ENCODE results near the gene NSG1.
A peak's percentile ranks its signal among the peaks of the same experiment; 100 is the strongest.
"Not testable (repeated sequence)": the region's sequence is repeated elsewhere in the genome, so short reads cannot be mapped to it uniquely, and the experiment has no call there.

The NSG1 gene

GRCh38 chr4:4416981-4417380 is 30.1 kb downstream of the NSG1 start:
- DNase-seq (ENCODE audit: low read depth) = no peak

GRCh38 chr4:4417886-4418285 is 31.0 kb downstream of the NSG1 start:
- no peak for DNase-seq (ENCODE audit: low read depth)

GRCh38 chr4:4418676-4419390 is 31.9 kb downstream of the NSG1 start:
- no peak for DNase-seq (ENCODE audit: low read depth)

GRCh38 chr4:4419896-4420295 is 33.0 kb downstream of the NSG1 start:
- DNase-seq (ENCODE audit: low read depth) = no peak

DNA sequence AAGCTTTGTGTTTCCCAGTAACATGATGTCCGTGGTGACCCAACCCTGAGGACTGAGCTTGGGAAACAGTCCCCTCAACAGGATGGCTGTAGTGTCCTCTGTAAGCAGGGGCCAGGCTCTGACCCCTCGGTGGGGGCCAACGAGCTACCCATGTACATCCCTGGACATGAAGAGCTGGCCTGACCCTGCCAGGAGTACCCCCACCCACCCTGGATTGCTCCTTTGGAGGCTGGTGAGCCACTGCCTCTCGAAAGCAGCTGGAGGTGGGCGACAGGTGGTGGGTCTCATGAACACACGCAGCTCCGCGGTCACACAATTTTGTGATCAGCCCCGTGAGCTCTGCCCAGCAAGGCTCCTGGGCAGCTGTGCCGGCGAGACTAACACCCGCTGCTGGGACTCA is 33.5 kb downstream of the NSG1 start:
- DNase-seq (ENCODE audit: low read depth) = no peak

DNA sequence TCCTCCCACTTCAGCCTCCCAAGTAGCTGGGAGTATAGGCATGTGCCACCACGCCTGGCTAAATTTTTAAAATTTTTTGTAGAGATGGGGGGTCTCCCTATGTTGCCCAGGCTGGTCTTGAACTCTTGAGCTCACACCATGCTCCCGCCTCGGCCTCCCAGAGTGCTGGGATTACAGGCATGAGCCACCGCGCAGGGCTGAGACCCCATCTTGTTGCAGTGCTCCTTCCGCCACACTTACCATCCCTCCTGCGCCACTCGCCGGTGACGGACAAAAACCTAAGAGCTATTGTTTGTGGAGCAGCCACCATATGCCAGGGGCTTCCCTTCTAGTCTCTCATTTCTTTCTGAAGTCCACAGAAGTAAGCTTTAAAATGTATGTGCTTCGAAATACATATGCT is 34.5 kb downstream of the NSG1 start:
- no peak for DNase-seq (ENCODE audit: low read depth)

- DNase-seq (ENCODE audit: low read depth) = not testable (repeated sequence)
These were observed 35.2 kb downstream of the NSG1 start for GRCh38 chr4:4422117-4422516.

DNA sequence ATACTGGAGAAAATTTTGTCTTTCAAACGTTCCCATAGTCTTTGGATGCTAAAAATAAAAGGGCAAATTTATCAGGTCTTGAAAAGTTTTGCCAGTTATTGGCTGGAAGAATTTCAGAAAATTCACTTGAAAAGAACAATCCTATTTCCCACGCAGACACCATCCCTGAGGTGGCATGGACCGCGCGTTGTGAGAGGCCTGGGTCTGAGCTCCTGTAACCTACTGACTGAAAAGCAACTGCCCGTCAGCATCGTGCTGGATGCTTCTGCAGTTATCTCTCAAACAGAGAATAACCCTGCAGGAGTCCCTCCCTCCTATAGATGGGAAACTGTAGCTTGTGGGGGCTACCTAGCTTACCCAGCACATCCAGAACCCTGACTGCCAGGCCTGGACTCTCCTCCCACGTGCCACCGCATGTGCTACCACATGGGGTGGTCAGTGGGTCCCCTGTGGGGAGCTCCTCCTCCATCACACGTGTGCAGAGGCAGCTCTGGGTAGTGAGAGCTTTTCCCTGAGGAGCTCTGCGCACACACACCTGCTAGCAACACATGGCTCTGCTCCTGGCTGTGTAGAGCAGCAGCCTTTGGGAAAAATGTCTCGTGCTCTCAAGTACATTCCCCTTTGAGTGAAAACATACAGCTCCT is 36.1 kb downstream of the NSG1 start:
- no peak for DNase-seq (ENCODE audit: low read depth)

DNA sequence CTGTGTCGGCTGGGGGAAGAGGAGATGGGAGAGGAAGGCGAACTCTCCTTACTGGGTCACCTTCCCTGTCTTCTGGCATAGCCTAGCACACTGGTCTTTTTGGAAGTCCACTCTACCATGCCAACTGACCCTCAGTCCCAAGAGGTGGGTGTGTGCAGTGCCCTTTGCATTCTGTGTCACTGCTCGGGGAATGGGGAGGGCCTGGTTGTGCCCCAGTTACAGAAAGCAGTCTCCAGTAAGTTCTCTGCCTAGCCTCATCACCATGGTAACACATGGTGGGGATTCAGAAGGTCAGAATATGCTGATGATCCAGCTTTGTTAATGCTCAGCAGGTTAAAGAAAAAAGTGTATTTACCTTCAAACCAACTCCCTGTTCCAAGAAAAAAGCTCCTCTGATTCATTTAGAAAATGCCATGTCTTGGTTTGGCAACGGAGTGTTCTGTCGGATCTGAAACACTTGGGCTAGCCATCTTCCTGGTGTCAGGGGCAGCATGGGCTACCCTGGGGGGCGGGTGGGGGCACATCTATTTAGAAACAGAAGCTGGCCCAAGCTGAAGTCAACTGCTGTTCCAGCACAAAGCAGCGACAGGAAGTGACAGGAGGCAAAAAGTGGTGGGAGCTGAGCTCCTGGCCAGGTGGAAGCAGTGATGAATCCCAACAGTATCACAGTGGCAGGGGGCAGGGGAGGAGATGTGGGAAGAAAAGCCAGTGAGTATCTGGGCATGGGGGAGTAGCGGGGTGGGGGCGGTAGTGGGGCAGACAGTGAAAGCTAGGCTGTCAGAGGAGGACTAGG is 37.0 kb downstream of the NSG1 start:
- no peak for DNase-seq (ENCODE audit: low read depth)

DNA sequence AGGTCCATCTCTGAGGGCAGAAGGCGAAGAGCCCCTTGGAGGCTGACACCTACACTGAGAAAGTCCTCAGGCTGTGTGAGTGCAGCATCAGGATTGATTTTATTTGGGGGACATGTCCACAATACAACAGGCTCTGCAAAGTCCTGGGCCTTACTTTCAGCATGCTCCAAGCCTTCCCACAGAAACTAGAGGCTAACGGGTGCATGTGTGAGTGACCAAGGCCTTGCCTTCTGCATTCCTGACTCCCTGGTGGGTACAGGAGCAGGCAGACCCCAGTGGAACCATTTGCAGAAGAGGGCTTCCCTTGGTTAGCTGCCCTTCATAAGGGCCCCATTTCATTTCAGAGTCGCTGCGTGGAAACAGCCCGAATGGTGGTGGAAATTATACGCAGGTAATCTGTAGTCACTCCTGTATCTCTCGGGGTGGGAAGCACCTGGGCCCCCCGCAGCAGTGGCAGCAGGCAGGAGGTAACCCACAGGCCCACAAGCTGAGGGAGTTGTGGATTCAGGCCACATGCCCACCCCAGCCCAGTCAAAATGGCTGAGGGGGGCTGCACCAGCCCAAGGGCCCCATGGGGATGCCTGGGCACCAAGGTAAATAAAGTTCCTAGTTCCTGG is 37.7 kb downstream of the NSG1 start:
- no peak for DNase-seq (ENCODE audit: low read depth)

GRCh38 chr4:4425119-4425690 is 38.3 kb downstream of the NSG1 start:
- no peak for DNase-seq (ENCODE audit: low read depth)

DNA sequence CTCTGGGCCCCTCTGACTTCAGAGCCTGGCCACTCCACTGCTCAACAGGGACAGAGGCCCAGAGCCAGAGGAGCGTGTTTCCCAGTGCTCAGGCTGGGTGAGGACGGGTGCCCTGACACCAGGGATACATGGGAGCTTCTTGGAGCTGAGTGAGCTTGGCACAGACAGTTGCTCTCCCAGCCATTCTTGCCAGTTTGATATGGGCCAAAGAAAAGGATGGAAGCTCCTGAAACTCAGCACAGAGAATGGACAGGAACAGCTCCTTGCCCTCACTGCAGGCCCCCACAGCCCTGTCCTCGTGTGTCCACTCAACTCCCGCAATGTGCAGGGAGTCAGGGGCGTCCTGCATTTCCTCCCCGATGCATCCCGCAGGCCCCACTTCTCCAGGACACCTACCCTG is 38.8 kb downstream of the NSG1 start:
- DNase-seq (ENCODE audit: low read depth) = no peak

GRCh38 chr4:4426511-4427120 is 39.7 kb downstream of the NSG1 start:
- DNase-seq (ENCODE audit: low read depth) = no peak

GRCh38 chr4:4427121-4427870 is 40.4 kb downstream of the NSG1 start:
- no peak for DNase-seq (ENCODE audit: low read depth)

DNA sequence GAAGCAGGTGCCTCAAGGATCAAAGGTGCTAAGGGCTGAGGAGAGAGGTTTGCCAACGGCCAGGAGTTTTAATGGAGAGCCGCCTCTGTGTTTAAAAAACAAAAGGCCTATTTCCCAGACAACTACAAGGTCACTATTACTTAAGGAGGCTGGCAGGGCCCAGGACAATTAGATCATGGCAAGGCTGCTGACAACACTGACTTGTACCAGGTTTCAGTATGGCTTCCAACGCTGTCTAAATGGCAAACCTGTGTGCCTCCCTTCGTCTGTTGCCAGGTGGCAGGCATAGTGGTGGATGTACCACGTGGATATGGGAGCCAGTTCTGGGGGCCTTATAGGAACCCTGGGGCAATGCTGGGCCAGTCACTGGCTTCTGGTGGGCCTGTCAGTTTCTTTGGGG is 41.0 kb downstream of the NSG1 start:
- no peak for DNase-seq (ENCODE audit: low read depth)

- no peak for DNase-seq (ENCODE audit: low read depth)
These were observed 42.3 kb downstream of the NSG1 start for GRCh38 chr4:4428966-4429875.

- DNase-seq (ENCODE audit: low read depth) = peak; percentile 18
These were observed 43.7 kb downstream of the NSG1 start for GRCh38 chr4:4430492-4431195.

DNA sequence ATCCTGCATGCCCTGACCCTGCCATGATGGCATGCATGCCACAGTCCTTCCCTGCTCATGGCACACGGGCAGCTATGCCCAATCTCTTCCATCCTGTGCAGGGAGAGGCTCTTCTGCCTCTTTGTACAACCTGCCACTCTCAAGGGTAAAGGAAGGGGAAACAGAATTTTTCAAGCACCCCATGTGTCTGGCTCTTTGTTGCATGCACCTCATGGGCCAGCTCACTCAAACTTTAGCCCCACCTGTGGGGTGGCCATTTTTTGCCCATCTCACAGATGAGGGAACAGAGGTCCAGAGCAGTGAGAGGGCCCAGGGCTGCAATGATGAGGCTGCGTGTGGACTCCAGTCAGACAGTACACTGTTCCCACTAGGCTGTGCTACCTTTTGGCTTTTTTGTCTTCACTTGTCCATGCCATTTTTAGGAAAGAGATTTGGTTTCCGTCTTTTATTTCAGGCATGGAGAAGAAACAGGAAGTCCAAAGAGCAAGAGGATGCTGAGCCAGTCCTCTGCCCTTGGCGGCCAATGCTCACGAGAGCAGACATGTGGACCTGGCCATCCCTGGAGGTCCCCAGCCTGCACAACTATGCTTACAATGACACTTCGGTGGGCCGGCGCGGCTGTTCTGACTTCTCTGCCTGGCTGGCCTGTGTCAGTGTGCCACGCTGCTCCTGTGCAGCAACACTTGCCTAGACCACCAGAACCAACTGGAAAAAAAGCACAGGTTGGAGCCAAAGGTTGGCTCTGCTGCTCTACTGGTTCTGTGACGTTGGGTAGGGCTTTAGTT is 45.6 kb downstream of the NSG1 start:
- DNase-seq (ENCODE audit: low read depth) = no peak

DNA sequence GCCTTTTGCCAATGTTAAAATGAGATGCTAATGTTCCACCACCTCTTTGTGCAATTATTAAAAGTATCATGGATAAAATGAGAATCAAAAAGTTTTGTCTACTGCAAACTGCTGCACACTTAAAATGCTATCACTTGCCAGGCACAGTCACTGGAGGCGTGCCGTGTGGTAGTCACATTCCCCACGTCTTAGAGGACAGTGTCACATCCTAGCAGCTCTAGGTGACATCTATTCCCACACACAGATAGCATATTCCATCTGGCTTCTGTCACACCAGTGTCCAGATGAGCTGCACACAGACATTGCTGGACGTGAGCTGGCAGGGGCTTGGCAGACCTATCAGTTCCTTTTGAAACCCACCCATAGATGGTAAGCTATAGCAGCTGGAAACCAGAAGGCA is 47.0 kb downstream of the NSG1 start:
- no peak for DNase-seq (ENCODE audit: low read depth)
